Left renal pelvis (tissue), 4 donors: ENCODE data around the gene MINDY4. TPM values are rescaled to one million over a fixed set of nuclear protein-coding genes. Genes with fewer than 3 reads are reported as not detected.

Source experiments
- DNase-seq, 4 donors: peaks; one replicate each; pipeline ENCODE4 v3.0.0-alpha.2; 2013; ENCODE audit warnings: low read depth in 4 of 4, low spot score in 3 of 4
- polyA plus RNA-seq, 4 donors: library from polyadenylated mRNA; unstranded; fragments of 120-200 nt; gene quantifications; one replicate each; pipeline ENCODE4 v1.2.1, GENCODE V29; 2013; ENCODE audit not compliant: insufficient read length in 4 of 4

Gene MINDY4
- polyA plus RNA-seq, 4 donors: 10.2 to 13.4 (median 10.6) TPM

GRCh38 chr7:30894866-30895605, 123.8 kb downstream of the MINDY4 start:
- no peak for DNase-seq

GRCh38 chr7:30896036-30896435, 124.8 kb downstream of the MINDY4 start:
- no peak for DNase-seq

GRCh38 chr7:30896783-30897637, 125.8 kb downstream of the MINDY4 start:
- DNase-seq: no peak

- DNase-seq: no peak
Measured at GRCh38 chr7:30897770-30898169, 126.6 kb downstream of the MINDY4 start.

GRCh38 chr7:30898411-30898810, 127.2 kb downstream of the MINDY4 start:
- no peak for DNase-seq

DNA sequence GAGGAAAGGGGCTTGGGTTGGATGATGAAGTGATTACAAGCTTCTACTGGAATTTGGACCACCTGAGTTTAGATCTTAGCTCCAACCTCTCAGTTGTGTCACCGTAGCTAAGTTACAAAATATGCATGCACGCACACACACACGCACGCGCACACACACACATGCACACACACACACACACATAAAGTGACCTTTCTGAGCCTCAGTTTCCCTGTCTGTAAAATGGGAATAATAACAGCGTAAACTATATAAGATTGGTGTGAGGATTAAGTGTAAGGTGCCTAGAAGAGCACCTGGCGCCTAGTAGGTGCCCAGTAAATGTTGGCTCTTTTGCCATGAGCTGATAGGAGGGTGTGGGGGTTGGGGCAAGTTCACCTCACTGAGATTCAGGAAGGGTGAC, 127.8 kb downstream of the MINDY4 start:
- no peak for DNase-seq

- no peak for DNase-seq
Measured at GRCh38 chr7:30899630-30900029, 128.4 kb downstream of the MINDY4 start.

DNA sequence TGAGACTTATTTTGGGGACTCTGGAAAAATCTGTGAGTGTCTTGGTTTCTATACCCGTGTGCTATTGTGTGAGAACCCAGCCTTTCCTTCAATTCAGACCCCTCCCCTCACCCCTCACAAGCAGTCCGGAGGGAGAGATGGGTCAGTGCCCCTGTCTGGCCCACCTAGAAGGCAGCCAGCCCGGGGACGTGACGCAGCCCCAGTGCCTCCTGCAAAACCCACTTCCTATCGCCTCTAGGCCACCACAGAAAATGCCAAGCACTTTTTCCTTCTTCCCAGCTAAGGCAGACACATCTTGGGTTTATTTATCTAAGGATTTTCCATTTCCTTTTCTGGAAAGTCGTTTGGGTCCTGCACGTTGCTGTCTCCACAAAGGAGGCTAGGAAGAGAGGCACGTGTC, 128.8 kb downstream of the MINDY4 start:
- DNase-seq: no peak

DNA sequence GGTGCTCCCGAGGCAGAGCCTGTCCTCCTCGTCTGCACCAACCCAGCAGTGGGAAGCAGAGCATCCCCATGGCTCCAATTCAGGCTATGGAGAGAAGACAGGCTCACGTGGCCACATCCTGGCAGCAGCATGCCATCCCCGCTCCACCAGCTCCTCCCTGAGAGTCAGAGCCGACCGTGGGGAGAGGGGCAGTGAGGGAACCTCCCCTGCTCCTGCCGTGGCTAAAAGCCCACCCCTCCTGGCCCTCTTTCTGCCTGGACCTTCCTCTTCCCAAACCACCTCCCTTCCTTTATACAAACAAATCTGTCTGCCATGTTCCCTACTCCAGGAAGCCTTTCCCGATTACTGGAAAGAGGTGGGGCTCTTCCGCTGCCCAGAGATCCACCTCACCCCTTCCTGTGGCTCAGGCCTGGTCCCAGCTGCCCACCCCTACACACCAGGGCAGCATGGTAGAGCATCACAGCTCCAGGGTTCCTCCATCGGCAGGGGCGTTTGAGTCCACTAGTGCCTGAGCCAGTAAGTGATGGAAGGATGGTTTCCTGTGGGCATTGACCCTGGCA, 129.7 kb downstream of the MINDY4 start:
- DNase-seq: no peak

- DNase-seq: no peak
Measured at GRCh38 chr7:30901856-30902255, 130.6 kb downstream of the MINDY4 start.

GRCh38 chr7:30902466-30902865, 131.2 kb downstream of the MINDY4 start:
- no peak for DNase-seq

DNA sequence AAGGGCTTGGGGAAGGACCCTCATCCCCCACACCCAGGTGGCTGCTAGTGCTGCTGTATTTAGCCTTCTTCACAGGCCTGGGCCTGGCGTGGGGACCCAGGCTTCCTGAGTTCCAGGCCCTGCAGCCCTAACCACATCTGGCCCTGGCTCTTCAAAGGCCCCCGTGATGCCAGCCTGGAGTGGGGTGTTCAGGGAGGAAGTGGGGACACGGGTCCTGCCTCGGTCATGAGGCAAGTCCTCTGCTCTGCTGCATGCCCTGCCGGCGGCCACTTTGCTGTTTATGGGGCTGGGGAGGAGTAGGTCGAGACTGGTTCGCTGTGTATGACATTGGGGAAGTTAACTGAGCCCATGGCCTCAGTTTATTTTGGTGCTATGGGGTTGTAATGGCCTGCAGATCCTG, 131.9 kb downstream of the MINDY4 start:
- DNase-seq: no peak

- DNase-seq: no peak
Measured at GRCh38 chr7:30904561-30904960, 133.3 kb downstream of the MINDY4 start.

DNA sequence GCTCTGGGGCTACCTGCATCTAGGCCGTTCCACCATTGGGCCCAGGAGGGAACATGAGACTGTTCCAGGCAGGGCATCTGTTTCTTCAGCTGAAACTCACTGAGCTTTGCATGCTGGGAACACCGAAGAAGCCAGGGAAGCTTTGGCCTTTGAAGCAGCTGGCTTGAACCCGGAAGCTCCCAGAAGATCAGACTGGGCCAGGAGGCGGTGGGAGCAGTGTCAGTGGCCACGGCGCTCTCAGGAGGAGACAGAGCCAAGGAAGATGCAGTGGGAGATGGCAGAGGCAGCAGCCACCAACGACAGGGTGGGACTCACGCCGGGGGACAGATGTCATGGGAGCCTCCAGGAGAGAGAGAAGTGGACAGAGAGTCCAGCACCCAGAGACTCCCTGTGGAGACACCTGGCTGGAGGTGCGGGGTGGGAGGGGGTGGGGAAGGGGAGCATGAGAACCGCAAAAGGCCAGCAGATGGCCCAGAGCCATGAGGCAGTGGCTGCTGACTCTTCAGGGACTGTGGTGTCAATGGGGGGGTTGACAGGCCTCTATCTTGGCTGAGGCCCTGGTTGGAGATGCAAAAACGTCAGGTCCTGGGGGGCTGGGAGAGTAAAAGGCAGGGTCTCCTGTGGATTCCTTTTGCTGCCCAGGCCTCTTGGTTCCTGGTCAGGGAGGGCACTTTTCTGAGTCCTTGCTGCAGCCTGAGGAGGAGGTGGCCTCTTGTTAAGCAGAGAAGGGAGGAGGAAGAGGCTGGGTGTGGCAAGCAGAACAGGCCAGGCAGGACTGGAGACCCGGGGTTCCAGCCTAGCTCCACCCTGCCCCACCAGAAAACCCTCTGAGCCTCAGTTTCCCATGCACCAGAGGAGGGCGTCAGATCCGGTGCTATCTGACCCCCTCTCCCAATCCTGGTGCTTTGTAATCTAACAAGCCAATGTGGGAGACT, 134.1 kb downstream of the MINDY4 start:
- DNase-seq: no peak

GRCh38 chr7:30906014-30906413, 134.8 kb downstream of the MINDY4 start:
- no peak for DNase-seq

DNA sequence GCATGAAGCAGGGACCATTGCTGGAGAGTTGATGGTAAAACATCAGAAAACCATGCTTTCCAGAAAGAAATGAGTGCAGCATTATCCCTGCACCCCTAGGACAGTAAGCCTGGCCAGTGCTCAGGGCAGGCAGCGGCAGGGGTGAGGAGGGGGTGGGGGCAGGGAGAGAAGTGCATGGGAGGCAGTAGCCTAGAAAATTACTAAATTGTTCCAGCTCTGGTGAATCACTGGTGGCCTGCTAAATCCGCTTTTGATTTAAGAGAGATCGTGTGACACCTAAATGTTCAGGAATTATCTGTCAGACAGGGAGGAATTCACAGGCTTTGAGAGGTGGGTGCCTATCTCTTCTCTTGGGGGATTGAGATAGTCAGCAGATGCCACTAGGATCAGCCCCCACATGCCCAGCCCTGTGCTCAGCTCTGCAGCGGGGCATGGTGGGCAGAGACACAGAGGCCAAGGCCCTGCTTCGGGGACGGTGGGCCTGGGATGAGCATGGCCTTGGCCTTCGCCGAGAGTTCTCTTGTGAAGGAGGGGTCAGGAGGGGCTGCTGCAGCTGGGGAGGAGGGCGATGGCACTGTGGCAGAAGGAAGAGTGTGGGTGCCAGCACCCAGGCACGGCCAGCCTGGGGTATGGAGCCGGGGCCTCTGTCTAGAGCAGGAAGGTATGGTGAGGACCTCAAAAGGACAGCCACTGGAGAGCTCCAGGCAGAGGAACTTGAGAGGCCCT, 135.5 kb downstream of the MINDY4 start:
- DNase-seq: no peak

DNA sequence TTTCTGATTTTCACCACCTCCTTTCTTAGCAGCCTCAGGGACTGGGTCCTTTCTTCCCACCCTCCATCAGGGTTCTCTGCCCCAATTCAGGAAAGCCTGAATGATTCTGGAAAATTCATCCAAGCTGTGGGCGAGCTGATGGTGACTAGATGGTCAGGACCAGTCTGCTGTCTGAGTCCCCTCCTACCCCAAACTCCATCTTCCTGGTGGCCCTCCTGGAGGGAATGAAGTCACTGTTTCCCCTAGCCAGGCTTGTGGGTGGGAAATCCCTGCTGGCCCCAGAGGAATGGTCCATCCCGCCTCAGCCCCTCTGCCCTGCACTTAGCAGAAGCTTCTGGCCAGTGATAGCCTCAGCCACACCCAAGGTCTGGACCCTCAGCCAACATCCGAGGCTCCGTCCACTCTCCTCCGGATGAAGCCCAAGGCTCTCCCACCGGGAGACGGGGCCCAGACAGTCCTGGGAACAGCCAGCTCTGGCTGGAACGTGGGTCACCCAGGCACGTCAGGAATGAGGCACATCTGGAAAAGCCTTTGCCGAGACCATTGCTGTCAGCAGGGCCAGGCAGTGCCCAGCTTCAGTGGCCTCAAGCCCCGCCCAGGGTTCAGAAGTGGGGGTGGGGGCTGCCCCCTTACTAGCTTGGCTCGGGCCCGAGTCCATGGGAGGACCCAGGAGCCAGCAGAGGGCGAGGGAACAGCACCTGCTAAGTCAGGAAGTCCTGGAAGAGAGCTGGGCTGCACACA, 136.5 kb downstream of the MINDY4 start:
- DNase-seq: no peak

DNA sequence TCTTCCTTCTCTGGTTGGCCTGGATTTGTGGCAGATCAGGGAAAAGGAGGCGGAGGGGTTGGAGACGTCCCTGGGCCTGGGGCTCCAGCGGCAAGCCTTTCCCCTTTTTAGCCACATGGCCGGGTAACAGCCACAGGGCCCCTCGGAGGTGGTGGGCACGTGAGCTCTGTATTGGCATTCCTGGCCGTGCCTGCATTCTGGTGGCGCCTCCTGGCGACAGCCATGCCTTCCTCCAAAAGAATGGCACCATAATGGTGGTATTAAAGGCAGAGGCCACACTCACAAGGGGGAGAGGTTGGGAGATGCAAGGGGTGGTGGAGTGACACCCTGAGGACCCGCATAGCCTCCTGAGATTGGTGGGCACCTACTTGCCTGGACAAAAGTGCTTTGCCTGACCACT, 137.5 kb downstream of the MINDY4 start:
- no peak for DNase-seq

GRCh38 chr7:30909431-30909830, 138.2 kb downstream of the MINDY4 start:
- no peak for DNase-seq
